ENCODE results near the gene AOPEP.

AOPEP gene

GRCh38 chr9:95090023-95090791, 363.7 kb downstream of the AOPEP start:
- no peak for DNase-seq

GRCh38 chr9:95090871-95091577, 364.5 kb downstream of the AOPEP start:
- DNase-seq: no peak

GRCh38 chr9:95091601-95092261, 365.2 kb downstream of the AOPEP start:
- DNase-seq: no peak

- peak; percentile 18 for DNase-seq
Observed at GRCh38 chr9:95092262-95093072, 366.0 kb downstream of the AOPEP start.

GRCh38 chr9:95093586-95093985, 367.1 kb downstream of the AOPEP start:
- no peak for DNase-seq

GRCh38 chr9:95094002-95094401, 367.5 kb downstream of the AOPEP start:
- no peak for DNase-seq

GRCh38 chr9:95095641-95096355, 369.3 kb downstream of the AOPEP start:
- DNase-seq: no peak

GRCh38 chr9:95096381-95096780, 369.9 kb downstream of the AOPEP start:
- DNase-seq: no peak

GRCh38 chr9:95096807-95097206, 370.3 kb downstream of the AOPEP start:
- no peak for DNase-seq

- no peak for DNase-seq
Observed at GRCh38 chr9:95097279-95097678, 370.8 kb downstream of the AOPEP start.

- no peak for DNase-seq
Observed at GRCh38 chr9:95098391-95098921, 372.0 kb downstream of the AOPEP start.

- no peak for DNase-seq
Observed at GRCh38 chr9:95099321-95100070, 373.0 kb downstream of the AOPEP start.

- DNase-seq: no peak
Observed at GRCh38 chr9:95100071-95100627, 373.6 kb downstream of the AOPEP start.

- DNase-seq: no peak
Observed at GRCh38 chr9:95101326-95101725, 374.8 kb downstream of the AOPEP start.

- DNase-seq: no peak
Observed at GRCh38 chr9:95102001-95102433, 375.5 kb downstream of the AOPEP start.

- DNase-seq: no peak
Observed at GRCh38 chr9:95102572-95102971, 376.1 kb downstream of the AOPEP start.

GRCh38 chr9:95103281-95103771, 376.8 kb downstream of the AOPEP start:
- DNase-seq: no peak

GRCh38 chr9:95103871-95104580, 377.5 kb downstream of the AOPEP start:
- DNase-seq: no peak

- DNase-seq: no peak
Observed at GRCh38 chr9:95104581-95104960, 378.1 kb downstream of the AOPEP start.

- DNase-seq: no peak
Observed at GRCh38 chr9:95104980-95105379, 378.5 kb downstream of the AOPEP start.

Data from NCI-H226 (cell line).